Prostate gland (tissue), 2 donors: Measurements from ENCODE around the gene SOHLH2.

Experiments
- CTCF ChIP-seq, 4 experiments: fragments of 200-600 bp in 2 of 4; fragments of 450-650 bp in 2 of 4; sonication (generic) in 2 of 4; IDR thresholded peaks; 1 replicate in 3 of 4; 2 replicates in 1 of 4; pipeline ENCODE4 v1.5.1; 2016 to 2019; ENCODE audit warnings: antibody characterized with exemption in 4 of 4, mild to moderate bottlenecking in 2 of 4, moderate library complexity in 2 of 4
- POLR2A ChIP-seq: fragments of 450-650 bp; IDR thresholded peaks from one replicate; pipeline ENCODE4 v1.6.1; 2016; ENCODE audit warnings: antibody characterized with exemption, mild to moderate bottlenecking
- POLR2AphosphoS5 ChIP-seq: sonication (generic); formaldehyde crosslinking; IDR thresholded peaks from one replicate; pipeline ENCODE4 v1.6.1; 2017; ENCODE audit warnings: antibody characterized with exemption

DNA sequence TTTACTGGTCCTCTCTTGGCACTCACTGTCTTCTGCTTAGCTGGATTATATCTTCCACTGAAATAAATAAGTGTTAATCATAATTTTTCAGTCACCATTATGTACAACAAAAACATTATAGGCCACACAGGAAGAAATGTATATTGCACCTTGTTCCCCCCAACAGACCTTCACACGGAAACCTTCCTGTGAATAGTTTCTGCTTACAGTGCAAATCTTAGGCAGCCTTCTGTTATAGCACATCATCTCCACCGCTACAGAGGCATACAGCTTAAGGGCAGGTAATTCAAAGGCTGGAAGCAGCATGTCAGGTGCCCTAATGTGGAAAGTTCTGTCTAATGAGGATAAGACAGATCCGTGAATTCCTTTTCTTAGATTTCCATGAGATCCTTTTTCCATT is 16.9 kb upstream of the SOHLH2 start:
- no peak for TF ChIP-seq CTCF (IDR thresholded peaks at IDR 0.05)
- no peak for TF ChIP-seq POLR2A
- no peak for TF ChIP-seq POLR2AphosphoS5
